WTC11 (cell line): ENCODE measurements around the gene GPX2. TPM values are rescaled to one million over a fixed set of nuclear protein-coding genes. Genes with fewer than 3 reads are reported as not detected.
A peak's percentile ranks its signal among the peaks of the same experiment; 100 is the strongest.

Experiments
- ATF1 ChIP-seq: sonication (generic); formaldehyde crosslinking; IDR thresholded peaks from 2 replicates; pipeline ENCODE4 v1.8.1; 2023; ENCODE audit warnings: mild to moderate bottlenecking, moderate library complexity, missing genetic modification reagents
- ATF2 ChIP-seq: sonication (generic); formaldehyde crosslinking; IDR thresholded peaks from 2 replicates; pipeline ENCODE4 v1.8.1; 2022; ENCODE audit warnings: low read depth, missing genetic modification reagents, borderline replicate concordance
- E2F4 ChIP-seq: sonication (generic); formaldehyde crosslinking; IDR thresholded peaks from 2 replicates; pipeline ENCODE4 v1.8.1; 2022; ENCODE audit warnings: low read depth, mild to moderate bottlenecking, moderate library complexity, missing genetic modification reagents, borderline replicate concordance
- ELF4 ChIP-seq: sonication (generic); formaldehyde crosslinking; IDR thresholded peaks from 2 replicates; pipeline ENCODE4 v1.8.1; 2022; ENCODE audit warnings: low read depth, mild to moderate bottlenecking, moderate library complexity, missing genetic modification reagents
- FOXJ3 ChIP-seq: sonication (generic); formaldehyde crosslinking; IDR thresholded peaks from 2 replicates; pipeline ENCODE4 v1.9.0; 2021; ENCODE audit warnings: missing genetic modification reagents, mild to moderate bottlenecking, borderline replicate concordance
- FOXK1 ChIP-seq: sonication (generic); formaldehyde crosslinking; IDR thresholded peaks from 2 replicates; pipeline ENCODE4 v1.8.0; 2022; ENCODE audit warnings: mild to moderate bottlenecking, moderate library complexity, missing genetic modification reagents
- GRHL2 ChIP-seq: fragments of 250-450 bp; sonication (Bioruptor Pico); IDR thresholded peaks from 2 replicates; pipeline ENCODE4 v1.8.0; 2022; ENCODE audit warnings: mild to moderate bottlenecking, moderate library complexity; ENCODE audit not compliant: insufficient replicate concordance, severe bottlenecking
- IRF2 ChIP-seq: sonication (generic); formaldehyde crosslinking; IDR thresholded peaks from 2 replicates; pipeline ENCODE4 v1.8.0; 2022; ENCODE audit warnings: low read depth, missing genetic modification reagents, borderline replicate concordance
- JAZF1 ChIP-seq: fragments of 250-450 bp; sonication (Bioruptor Pico); IDR thresholded peaks from 2 replicates; pipeline ENCODE4 v1.9.0; 2021; ENCODE audit warnings: moderate library complexity, mild to moderate bottlenecking, inconsistent platforms
- KAT7 ChIP-seq: sonication (generic); formaldehyde crosslinking; IDR thresholded peaks from 2 replicates; pipeline ENCODE4 v1.8.1; 2023; ENCODE audit warnings: missing genetic modification reagents, mild to moderate bottlenecking, borderline replicate concordance
- MXD4 ChIP-seq: fragments of 250-450 bp; sonication (Bioruptor Pico); IDR thresholded peaks from 2 replicates; pipeline ENCODE4 v1.8.0; 2021; ENCODE audit warnings: mild to moderate bottlenecking, moderate library complexity, borderline replicate concordance
- MYBL2 ChIP-seq: sonication (generic); formaldehyde crosslinking; IDR thresholded peaks from 2 replicates; pipeline ENCODE4 v1.8.1; 2023; ENCODE audit warnings: mild to moderate bottlenecking, moderate library complexity, missing genetic modification reagents
- NFATC4 ChIP-seq: fragments of 250-450 bp; sonication (Bioruptor Pico); IDR thresholded peaks from 2 replicates; pipeline ENCODE4 v1.9.0; 2021; ENCODE audit warnings: mild to moderate bottlenecking
- NR3C1 ChIP-seq: sonication (generic); formaldehyde crosslinking; conservative IDR thresholded peaks from 2 replicates; pipeline ENCODE4 v1.8.1; 2023; ENCODE audit warnings: low read depth, mild to moderate bottlenecking, missing genetic modification reagents
- PRDM15 ChIP-seq: sonication (generic); formaldehyde crosslinking; IDR thresholded peaks from 2 replicates; pipeline ENCODE4 v1.8.0; 2022; ENCODE audit warnings: missing genetic modification reagents
- SOX15 ChIP-seq: fragments of 250-450 bp; sonication (Bioruptor Pico); IDR thresholded peaks from 2 replicates; pipeline ENCODE4 v1.9.0; 2021; ENCODE audit warnings: mild to moderate bottlenecking
- ZNF317 ChIP-seq: sonication (generic); formaldehyde crosslinking; IDR thresholded peaks from 2 replicates; pipeline ENCODE4 v1.8.1; 2023; ENCODE audit warnings: low read depth, mild to moderate bottlenecking, moderate library complexity, missing genetic modification reagents, borderline replicate concordance
- ZNF425 ChIP-seq: fragments of 250-450 bp; sonication (Bioruptor Pico); conservative IDR thresholded peaks from 2 replicates; pipeline ENCODE4 v1.9.0; 2021; ENCODE audit warnings: mild to moderate bottlenecking
- total RNA-seq: library from RNA; stranded (reverse); gene quantifications from 3 replicates; pipeline ENCODE4 v1.2.3, GENCODE V29; 2021
- TF ChIP-seq, protein P1 (sequence below): sonication (generic); formaldehyde crosslinking; IDR thresholded peaks from 2 replicates; pipeline ENCODE4 v1.8.1; 2023; ENCODE audit warnings: mild to moderate bottlenecking, missing genetic modification reagents, moderate library complexity
- TF ChIP-seq, protein P2 (sequence below): sonication (generic); formaldehyde crosslinking; conservative IDR thresholded peaks from 2 replicates; pipeline ENCODE4 v1.8.1; 2023; ENCODE audit warnings: mild to moderate bottlenecking, low read depth, missing genetic modification reagents, moderate library complexity
- TF ChIP-seq, protein P3 (sequence below): fragments of 200-600 bp; IDR thresholded peaks from 2 replicates; pipeline ENCODE4 v1.8.0; 2022; ENCODE audit warnings: antibody characterized with exemption
- TF ChIP-seq, protein P4 (sequence below): sonication (generic); formaldehyde crosslinking; IDR thresholded peaks from 2 replicates; pipeline ENCODE4 v1.8.1; 2022; ENCODE audit warnings: missing genetic modification reagents, borderline replicate concordance

Gene GPX2
- total RNA-seq, 1 experiment from 2014 or later, result 1.5 TPM

- no peak for TF ChIP-seq ATF2 (CRISPR knock-in tag)
- peak; percentile 94 for TF ChIP-seq FOXK1 (CRISPR knock-in tag)
- no peak for TF ChIP-seq PRDM15 (CRISPR knock-in tag)
- TF ChIP-seq ZNF317 (CRISPR knock-in tag), result no peak
- TF ChIP-seq GRHL2 (CRISPR knock-in tag), result no peak
- TF ChIP-seq, protein P1, sequence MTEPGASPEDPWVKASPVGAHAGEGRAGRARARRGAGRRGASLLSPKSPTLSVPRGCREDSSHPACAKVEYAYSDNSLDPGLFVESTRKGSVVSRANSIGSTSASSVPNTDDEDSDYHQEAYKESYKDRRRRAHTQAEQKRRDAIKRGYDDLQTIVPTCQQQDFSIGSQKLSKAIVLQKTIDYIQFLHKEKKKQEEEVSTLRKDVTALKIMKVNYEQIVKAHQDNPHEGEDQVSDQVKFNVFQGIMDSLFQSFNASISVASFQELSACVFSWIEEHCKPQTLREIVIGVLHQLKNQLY (CRISPR knock-in tag), result no peak
- no peak for TF ChIP-seq MXD4 (CRISPR knock-in tag)
- no peak for TF ChIP-seq MYBL2 (CRISPR knock-in tag)
- TF ChIP-seq SOX15 (CRISPR knock-in tag), result no peak
- TF ChIP-seq IRF2, result no peak
- TF ChIP-seq ZNF425 (CRISPR knock-in tag), result no peak
- TF ChIP-seq NR3C1 (CRISPR knock-in tag), result 0 out of 2 replicates have a peak, but pooled peaks have one; percentile 24
- TF ChIP-seq FOXJ3 (CRISPR knock-in tag), result no peak
- TF ChIP-seq NFATC4 (CRISPR knock-in tag), result no peak
- no peak for TF ChIP-seq ELF4 (CRISPR knock-in tag)
- TF ChIP-seq, protein P2, sequence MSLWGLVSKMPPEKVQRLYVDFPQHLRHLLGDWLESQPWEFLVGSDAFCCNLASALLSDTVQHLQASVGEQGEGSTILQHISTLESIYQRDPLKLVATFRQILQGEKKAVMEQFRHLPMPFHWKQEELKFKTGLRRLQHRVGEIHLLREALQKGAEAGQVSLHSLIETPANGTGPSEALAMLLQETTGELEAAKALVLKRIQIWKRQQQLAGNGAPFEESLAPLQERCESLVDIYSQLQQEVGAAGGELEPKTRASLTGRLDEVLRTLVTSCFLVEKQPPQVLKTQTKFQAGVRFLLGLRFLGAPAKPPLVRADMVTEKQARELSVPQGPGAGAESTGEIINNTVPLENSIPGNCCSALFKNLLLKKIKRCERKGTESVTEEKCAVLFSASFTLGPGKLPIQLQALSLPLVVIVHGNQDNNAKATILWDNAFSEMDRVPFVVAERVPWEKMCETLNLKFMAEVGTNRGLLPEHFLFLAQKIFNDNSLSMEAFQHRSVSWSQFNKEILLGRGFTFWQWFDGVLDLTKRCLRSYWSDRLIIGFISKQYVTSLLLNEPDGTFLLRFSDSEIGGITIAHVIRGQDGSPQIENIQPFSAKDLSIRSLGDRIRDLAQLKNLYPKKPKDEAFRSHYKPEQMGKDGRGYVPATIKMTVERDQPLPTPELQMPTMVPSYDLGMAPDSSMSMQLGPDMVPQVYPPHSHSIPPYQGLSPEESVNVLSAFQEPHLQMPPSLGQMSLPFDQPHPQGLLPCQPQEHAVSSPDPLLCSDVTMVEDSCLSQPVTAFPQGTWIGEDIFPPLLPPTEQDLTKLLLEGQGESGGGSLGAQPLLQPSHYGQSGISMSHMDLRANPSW (CRISPR knock-in tag), result no peak
- TF ChIP-seq E2F4 (CRISPR knock-in tag), result no peak
- TF ChIP-seq, protein P3, sequence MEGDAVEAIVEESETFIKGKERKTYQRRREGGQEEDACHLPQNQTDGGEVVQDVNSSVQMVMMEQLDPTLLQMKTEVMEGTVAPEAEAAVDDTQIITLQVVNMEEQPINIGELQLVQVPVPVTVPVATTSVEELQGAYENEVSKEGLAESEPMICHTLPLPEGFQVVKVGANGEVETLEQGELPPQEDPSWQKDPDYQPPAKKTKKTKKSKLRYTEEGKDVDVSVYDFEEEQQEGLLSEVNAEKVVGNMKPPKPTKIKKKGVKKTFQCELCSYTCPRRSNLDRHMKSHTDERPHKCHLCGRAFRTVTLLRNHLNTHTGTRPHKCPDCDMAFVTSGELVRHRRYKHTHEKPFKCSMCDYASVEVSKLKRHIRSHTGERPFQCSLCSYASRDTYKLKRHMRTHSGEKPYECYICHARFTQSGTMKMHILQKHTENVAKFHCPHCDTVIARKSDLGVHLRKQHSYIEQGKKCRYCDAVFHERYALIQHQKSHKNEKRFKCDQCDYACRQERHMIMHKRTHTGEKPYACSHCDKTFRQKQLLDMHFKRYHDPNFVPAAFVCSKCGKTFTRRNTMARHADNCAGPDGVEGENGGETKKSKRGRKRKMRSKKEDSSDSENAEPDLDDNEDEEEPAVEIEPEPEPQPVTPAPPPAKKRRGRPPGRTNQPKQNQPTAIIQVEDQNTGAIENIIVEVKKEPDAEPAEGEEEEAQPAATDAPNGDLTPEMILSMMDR, result no peak
- no peak for TF ChIP-seq KAT7 (CRISPR knock-in tag)
- no peak for TF ChIP-seq JAZF1 (CRISPR knock-in tag)
- TF ChIP-seq ATF1 (CRISPR knock-in tag), result 0 out of 2 replicates have a peak, but pooled peaks have one; percentile 20
- TF ChIP-seq, protein P4, sequence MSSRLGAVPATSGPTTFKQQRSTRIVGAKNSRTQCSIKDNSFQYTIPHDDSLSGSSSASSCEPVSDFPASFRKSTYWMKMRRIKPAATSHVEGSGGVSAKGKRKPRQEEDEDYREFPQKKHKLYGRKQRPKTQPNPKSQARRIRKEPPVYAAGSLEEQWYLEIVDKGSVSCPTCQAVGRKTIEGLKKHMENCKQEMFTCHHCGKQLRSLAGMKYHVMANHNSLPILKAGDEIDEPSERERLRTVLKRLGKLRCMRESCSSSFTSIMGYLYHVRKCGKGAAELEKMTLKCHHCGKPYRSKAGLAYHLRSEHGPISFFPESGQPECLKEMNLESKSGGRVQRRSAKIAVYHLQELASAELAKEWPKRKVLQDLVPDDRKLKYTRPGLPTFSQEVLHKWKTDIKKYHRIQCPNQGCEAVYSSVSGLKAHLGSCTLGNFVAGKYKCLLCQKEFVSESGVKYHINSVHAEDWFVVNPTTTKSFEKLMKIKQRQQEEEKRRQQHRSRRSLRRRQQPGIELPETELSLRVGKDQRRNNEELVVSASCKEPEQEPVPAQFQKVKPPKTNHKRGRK (CRISPR knock-in tag), result no peak
These were observed 44.3 kb upstream of the GPX2 start, which contains the start of gene FNTB (continued) for GRCh38 chr14:64986648-64987437.
